Nephron progenitor cell (in vitro differentiated cells): ENCODE data around the gene SPAG7.
"Not testable (repeated sequence)": the region's sequence is repeated elsewhere in the genome, so short reads cannot be mapped to it uniquely, and the experiment has no call there.

Experiments
- DNase-seq: peaks from one replicate; pipeline ENCODE4 v3.0.0; 2021
- H3K27ac Mint-ChIP-seq: 2 replicates; pipeline ENCODE4 v1.8.0; 2021; ENCODE audit warnings: mild to moderate bottlenecking, moderate library complexity, mixed read lengths
- H3K27me3 Mint-ChIP-seq: 2 replicates; pipeline ENCODE4 v1.8.0; 2021; ENCODE audit warnings: mild to moderate bottlenecking, low read depth, mixed read lengths; ENCODE audit not compliant: poor library complexity
- H3K36me3 Mint-ChIP-seq: 2 replicates; pipeline ENCODE4 v1.8.0; 2021; ENCODE audit warnings: low read depth, mixed read lengths
- H3K4me1 Mint-ChIP-seq: 2 replicates; pipeline ENCODE4 v1.8.0; 2021; ENCODE audit warnings: mixed read lengths
- H3K4me3 Mint-ChIP-seq: 2 replicates; pipeline ENCODE4 v1.8.0; 2021; ENCODE audit warnings: mild to moderate bottlenecking, moderate library complexity, mixed read lengths
- H3K9me3 Mint-ChIP-seq: 2 replicates; pipeline ENCODE4 v1.8.0; 2021; ENCODE audit warnings: mild to moderate bottlenecking, moderate library complexity, mixed read lengths
- CTCF ChIP-seq: fragments of 200-600 bp; sonication (generic); IDR thresholded peaks from 2 replicates; pipeline ENCODE4 v1.5.0; 2021; ENCODE audit warnings: antibody characterized with exemption

The SPAG7 gene

GRCh38 chr17:4934173-4934979 lies 33.2 kb downstream of the SPAG7 start:
- no peak overlapping the region for H3K4me3 Mint-ChIP-seq
- peak; percentile 35 for DNase-seq
- H3K4me1 Mint-ChIP-seq = peaks cover 31% of the 10 kb centered on the region
- TF ChIP-seq CTCF = peak; percentile 16
- H3K27me3 Mint-ChIP-seq = peaks cover 8% of the 10 kb centered on the region
- no peaks in the 10 kb centered on the region for H3K9me3 Mint-ChIP-seq
- peaks cover 21% of the 10 kb centered on the region for H3K36me3 Mint-ChIP-seq
- peak overlapping the region; percentile 55 for H3K27ac Mint-ChIP-seq

- no peaks in the 10 kb centered on the region for H3K9me3 Mint-ChIP-seq
- H3K4me3 Mint-ChIP-seq = no peak overlapping the region
- peaks cover 26% of the 10 kb centered on the region for H3K36me3 Mint-ChIP-seq
- H3K27ac Mint-ChIP-seq = peak overlapping the region; percentile 67
- H3K4me1 Mint-ChIP-seq = peaks cover 24% of the 10 kb centered on the region
- H3K27me3 Mint-ChIP-seq = peaks cover 8% of the 10 kb centered on the region
- DNase-seq = no peak
- no peak for TF ChIP-seq CTCF
Observed at GRCh38 chr17:4933646-4934045, 34.0 kb downstream of the SPAG7 start.

GRCh38 chr17:4932756-4933155 lies 34.9 kb downstream of the SPAG7 start:
- Mint-ChIP-seq H3K36me3 (peaks cover 26% of the 10 kb centered on the region), H3K27me3 (peaks cover 8% of the 10 kb centered on the region), H3K27ac (no peak overlapping the region), H3K9me3 (no peaks in the 10 kb centered on the region), H3K4me1 (peaks cover 16% of the 10 kb centered on the region), H3K4me3 (no peak overlapping the region)
- TF ChIP-seq CTCF = no peak
- DNase-seq = no peak

GRCh38 chr17:4931963-4932362 lies 35.7 kb downstream of the SPAG7 start, which contains the start of gene GP1BA:
Gene GP1BA, plus strand, starts transcription at chr17:4932277. Its CDS starts 328 bp downstream, at chr17:4932605.
- Mint-ChIP-seq H3K27me3 (peaks cover 8% of the 10 kb centered on the region), H3K27ac (peak within 1 kb of the TSS; percentile 68), H3K4me1 (peaks cover 21% of the 10 kb centered on the region), H3K36me3 (peaks cover 26% of the 10 kb centered on the region), H3K4me3 (no peak within 1 kb of the TSS), H3K9me3 (no peaks in the 10 kb centered on the region)
- no peak for TF ChIP-seq CTCF
- DNase-seq = no peak

- Mint-ChIP-seq H3K36me3 (peaks cover 16% of the 10 kb centered on the region), H3K4me1 (peaks cover 18% of the 10 kb centered on the region), H3K9me3 (no peaks in the 10 kb centered on the region), H3K4me3 (no peak overlapping the region), H3K27ac (no peak overlapping the region), H3K27me3 (peaks cover 8% of the 10 kb centered on the region)
- no peak for TF ChIP-seq CTCF
- no peak for DNase-seq
Observed at GRCh38 chr17:4928881-4929280, 38.7 kb downstream of the SPAG7 start.

- H3K27me3 Mint-ChIP-seq, H3K4me3 Mint-ChIP-seq, DNase-seq, H3K9me3 Mint-ChIP-seq: not testable (repeated sequence)
- Mint-ChIP-seq H3K4me1 (peaks cover 12% of the 10 kb centered on the region), H3K36me3 (peaks cover 16% of the 10 kb centered on the region), H3K27ac (peak overlapping the region; percentile 18)
Observed at GRCh38 chr17:4926577-4927335, 40.9 kb downstream of the SPAG7 start.
